GM19025 (cell line): ENCODE data around the gene NUTM2D.
"Not testable (repeated sequence)": the region's sequence is repeated elsewhere in the genome, so short reads cannot be mapped to it uniquely, and the experiment has no call there.

ENCODE experiments used
- ATAC-seq: cut with Tn5 transposase; IDR thresholded peaks from one replicate; pipeline ENCODE4 v1.9.1; 2021; ENCODE audit warnings: mild to moderate bottlenecking, low read depth, moderate library complexity; ENCODE audit not compliant: unreplicated experiment

The NUTM2D gene

DNA sequence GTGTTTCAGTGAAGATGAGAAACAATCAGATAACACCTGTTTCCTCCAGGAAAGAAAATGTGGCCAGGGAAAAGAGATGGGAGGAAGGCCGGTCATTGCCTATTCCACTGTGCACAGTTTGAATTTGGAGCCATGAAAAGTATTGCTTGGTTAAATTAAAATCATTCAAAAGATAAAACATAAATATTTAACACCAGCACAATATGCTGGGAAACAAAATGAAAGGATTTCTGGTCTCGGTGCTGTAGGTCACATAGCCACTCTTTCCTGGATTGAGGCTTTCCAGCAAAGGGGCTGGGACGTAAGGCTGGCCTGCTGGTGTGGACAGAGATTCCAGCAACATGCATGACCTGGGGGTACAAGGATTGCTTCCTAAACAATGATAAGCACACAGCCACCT, at the start of gene NUTM2D:
TSS of gene NUTM2D (plus strand) at position 301 of the 400 bp plus-strand sequence. CDS start 522 bp downstream, outside the sequence.
- ATAC-seq: not testable (repeated sequence)

GRCh38 chr10:87308702-87309101, 48.8 kb upstream of the NUTM2D start:
- not testable (repeated sequence) for ATAC-seq

- not testable (repeated sequence) for ATAC-seq
These were observed 47.9 kb upstream of the NUTM2D start for GRCh38 chr10:87309657-87310056.

DNA sequence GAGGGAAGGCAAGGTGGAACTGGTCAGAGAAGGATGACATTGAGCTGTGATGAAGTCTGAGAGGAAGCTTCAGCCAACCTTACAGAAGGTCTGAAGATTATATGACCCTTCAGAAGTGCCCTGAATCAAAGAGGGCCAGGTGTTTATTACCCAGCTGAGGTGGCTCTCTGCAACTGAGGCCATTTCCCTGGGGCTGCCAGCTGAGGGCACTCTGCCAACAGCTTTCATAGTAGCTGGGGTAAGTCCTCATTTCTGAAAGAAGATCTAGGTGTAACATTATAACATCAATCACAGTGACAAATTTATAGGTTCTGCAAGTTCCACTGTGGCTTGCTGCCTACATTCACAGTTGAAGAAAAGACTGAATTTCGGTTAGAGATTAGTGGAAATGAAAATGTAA, 46.0 kb upstream of the NUTM2D start:
- not testable (repeated sequence) for ATAC-seq

GRCh38 chr10:87313649-87314359, 43.7 kb upstream of the NUTM2D start:
- not testable (repeated sequence) for ATAC-seq

GRCh38 chr10:87314360-87314973, 43.1 kb upstream of the NUTM2D start:
- ATAC-seq: not testable (repeated sequence)

DNA sequence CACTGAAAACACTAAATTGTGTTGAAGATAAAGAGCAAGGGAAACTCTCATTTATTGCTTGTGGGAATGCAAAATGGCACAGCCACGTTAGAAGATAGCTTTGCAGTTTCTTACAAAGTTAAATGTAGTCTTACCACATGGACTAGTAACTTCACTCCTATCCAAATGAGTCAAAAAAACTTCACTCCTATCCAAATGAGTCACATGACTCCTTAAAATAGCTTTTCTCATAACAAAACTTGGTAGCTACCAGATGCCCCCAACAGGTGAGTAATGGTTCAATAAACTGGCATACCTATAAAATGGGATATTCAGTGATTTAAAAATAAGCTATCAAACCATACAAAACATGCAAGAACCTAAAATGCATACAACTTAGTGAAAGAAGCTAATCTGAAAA, 36.0 kb upstream of the NUTM2D start:
- ATAC-seq: not testable (repeated sequence)

- ATAC-seq: not testable (repeated sequence)
These were observed 33.0 kb upstream of the NUTM2D start for GRCh38 chr10:87324559-87324958.

GRCh38 chr10:87327958-87328357, 29.6 kb upstream of the NUTM2D start:
- ATAC-seq: not testable (repeated sequence)

DNA sequence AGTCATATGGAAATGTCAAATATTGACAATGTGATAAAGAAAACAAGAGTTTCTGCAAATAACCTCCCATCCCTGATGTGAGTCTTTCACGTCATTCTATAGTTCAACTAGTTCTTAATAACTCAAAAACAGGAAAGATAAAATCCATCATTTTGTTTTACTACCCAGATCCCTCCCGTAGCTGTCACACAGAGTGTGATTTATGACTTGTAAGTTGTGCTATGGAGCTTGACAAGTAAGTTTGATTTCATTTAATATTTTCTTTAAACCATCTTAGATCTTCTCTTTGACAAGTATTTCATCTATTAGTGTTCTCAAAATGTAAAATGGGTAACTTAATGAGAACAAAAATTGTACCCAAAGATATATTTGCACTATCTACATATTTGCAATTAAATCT, 28.4 kb upstream of the NUTM2D start:
- not testable (repeated sequence) for ATAC-seq

DNA sequence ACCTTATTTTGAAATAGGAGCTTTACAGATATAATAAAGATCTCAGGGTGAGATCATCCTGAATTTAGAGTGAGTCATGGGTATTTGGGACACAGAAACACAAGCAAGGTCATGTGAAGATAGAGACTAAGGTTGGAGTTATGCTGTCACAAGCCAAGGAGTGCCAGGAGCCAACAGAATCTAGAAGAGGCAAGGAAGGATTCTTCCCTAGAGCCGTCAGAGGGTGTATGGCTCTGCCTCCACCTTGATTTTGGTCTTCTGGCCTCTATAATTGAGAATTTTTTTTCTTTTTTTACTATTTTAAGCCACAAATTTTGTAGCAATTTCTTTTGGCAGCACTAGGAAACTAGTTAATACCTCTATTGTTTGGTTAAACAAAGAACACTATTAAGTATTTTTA, 24.9 kb upstream of the NUTM2D start:
- not testable (repeated sequence) for ATAC-seq

DNA sequence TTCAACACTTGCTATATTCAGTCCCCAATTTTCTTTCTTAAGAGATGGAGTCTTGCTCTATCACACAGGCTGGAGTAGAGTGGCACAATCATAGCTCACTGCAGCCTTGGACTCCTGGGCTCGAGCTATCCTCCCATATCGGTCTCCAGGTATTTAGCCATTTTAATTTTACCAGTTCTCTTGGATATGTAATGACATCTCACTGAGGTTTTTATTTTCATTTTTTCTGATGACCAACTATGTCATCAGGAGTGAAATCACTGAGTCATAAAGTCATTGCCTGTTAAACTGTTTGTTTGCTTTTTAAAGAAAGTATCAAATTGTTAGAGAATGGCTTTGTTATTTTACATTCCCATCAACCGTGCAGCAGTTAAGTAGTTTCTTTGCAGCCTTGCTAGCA, 17.1 kb upstream of the NUTM2D start:
- ATAC-seq: not testable (repeated sequence)

- ATAC-seq: peak; percentile 7
These were observed 15.9 kb upstream of the NUTM2D start for GRCh38 chr10:87341546-87342142.

- peak; percentile 81 for ATAC-seq
These were observed 15.3 kb upstream of the NUTM2D start for GRCh38 chr10:87342249-87342710.

- peak; percentile 75 for ATAC-seq
These were observed 14.8 kb upstream of the NUTM2D start for GRCh38 chr10:87342711-87343258.

GRCh38 chr10:87345743-87346142, 11.8 kb upstream of the NUTM2D start:
- not testable (repeated sequence) for ATAC-seq

GRCh38 chr10:87350161-87350560, 7.4 kb upstream of the NUTM2D start:
- not testable (repeated sequence) for ATAC-seq

DNA sequence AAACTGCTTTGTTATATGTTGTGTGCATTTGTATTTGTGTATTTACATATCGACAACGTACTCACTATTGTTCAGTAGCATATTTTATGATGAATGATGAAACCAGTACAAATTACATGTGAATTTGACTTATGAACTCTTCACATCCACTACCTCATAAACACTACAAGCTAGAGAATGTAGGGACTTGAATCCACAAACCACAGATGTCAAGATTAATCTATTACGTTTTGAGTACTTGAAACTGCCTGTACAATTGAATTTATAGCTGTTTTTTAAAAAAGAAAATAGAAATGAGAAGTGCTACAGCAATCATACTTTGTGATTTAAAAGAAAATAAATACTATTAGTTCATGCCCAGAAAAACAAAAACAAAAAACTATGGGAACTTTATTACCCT, 4.7 kb upstream of the NUTM2D start:
- not testable (repeated sequence) for ATAC-seq

GRCh38 chr10:87355110-87355509, 2.4 kb upstream of the NUTM2D start:
- not testable (repeated sequence) for ATAC-seq

GRCh38 chr10:87358159-87358558, 615 bp downstream of the NUTM2D start:
- ATAC-seq: not testable (repeated sequence)

DNA sequence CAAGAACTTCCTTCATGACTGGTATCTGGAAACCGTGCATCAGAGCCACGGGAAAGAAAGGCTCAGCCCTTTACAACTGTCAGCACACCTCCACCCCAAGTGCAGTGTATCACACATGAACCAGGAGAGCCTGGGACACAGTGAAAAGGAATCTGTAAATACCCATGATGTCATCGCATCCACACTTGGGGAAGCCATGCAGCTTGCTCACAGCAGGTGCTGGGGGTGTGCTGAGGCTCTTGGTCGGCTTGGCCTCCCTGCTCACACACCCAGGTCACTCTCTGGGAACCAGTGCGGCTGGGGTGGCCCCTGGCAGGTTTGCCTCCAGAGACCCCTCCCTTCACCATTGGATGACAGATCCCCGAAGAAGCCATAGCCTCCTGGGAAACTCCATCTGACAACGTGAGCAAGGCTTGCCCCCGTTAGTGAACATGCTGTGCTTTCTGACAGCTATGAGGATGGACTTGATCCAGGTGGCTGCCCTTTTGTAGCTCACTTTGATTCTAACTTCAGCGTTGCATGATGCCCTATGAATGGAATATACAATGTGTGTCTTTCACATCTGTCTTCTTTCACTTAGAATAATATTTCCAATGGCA, 12.1 kb downstream of the NUTM2D start:
- not testable (repeated sequence) for ATAC-seq
